OCI-M2 (cell line): Measurements from ENCODE around the gene EIF4E3.

Experiments
- DNase-seq: peaks from one replicate; lab custom pipeline; 2025; ENCODE audit not compliant: unreplicated experiment; lab: John Stamatoyannopoulos, UW

Gene EIF4E3

GRCh38 chr3:71651625-71652024, 73.6 kb downstream of the EIF4E3 start:
- DNase-seq = no peak

- no peak for DNase-seq
These were observed 74.8 kb downstream of the EIF4E3 start for GRCh38 chr3:71650372-71650771.

- no peak for DNase-seq
These were observed 75.4 kb downstream of the EIF4E3 start for GRCh38 chr3:71649757-71650156.

- DNase-seq = no peak
These were observed 77.5 kb downstream of the EIF4E3 start for GRCh38 chr3:71647751-71648150.

GRCh38 chr3:71646971-71647370, 78.2 kb downstream of the EIF4E3 start:
- DNase-seq = no peak

- no peak for DNase-seq
These were observed 80.1 kb downstream of the EIF4E3 start for GRCh38 chr3:71645140-71645539.

GRCh38 chr3:71641674-71642073, 83.5 kb downstream of the EIF4E3 start:
- DNase-seq = no peak

GRCh38 chr3:71640331-71640983, 84.7 kb downstream of the EIF4E3 start:
- DNase-seq = no peak

GRCh38 chr3:71636482-71636881, 88.7 kb downstream of the EIF4E3 start:
- DNase-seq = no peak

GRCh38 chr3:71636001-71636400, 89.2 kb downstream of the EIF4E3 start:
- no peak for DNase-seq

GRCh38 chr3:71634671-71635070, 90.5 kb downstream of the EIF4E3 start:
- DNase-seq = no peak

GRCh38 chr3:71629711-71630110, 95.5 kb downstream of the EIF4E3 start:
- no peak for DNase-seq

- DNase-seq = no peak
These were observed 95.9 kb downstream of the EIF4E3 start for GRCh38 chr3:71629289-71629688.

- DNase-seq = no peak
These were observed 96.7 kb downstream of the EIF4E3 start for GRCh38 chr3:71628522-71628921.

GRCh38 chr3:71625676-71626075, 99.5 kb downstream of the EIF4E3 start:
- no peak for DNase-seq
